Measurements from ENCODE around the gene POLN.
"Not testable (repeated sequence)": the region's sequence is repeated elsewhere in the genome, so short reads cannot be mapped to it uniquely, and the experiment has no call there.

The POLN gene

DNA sequence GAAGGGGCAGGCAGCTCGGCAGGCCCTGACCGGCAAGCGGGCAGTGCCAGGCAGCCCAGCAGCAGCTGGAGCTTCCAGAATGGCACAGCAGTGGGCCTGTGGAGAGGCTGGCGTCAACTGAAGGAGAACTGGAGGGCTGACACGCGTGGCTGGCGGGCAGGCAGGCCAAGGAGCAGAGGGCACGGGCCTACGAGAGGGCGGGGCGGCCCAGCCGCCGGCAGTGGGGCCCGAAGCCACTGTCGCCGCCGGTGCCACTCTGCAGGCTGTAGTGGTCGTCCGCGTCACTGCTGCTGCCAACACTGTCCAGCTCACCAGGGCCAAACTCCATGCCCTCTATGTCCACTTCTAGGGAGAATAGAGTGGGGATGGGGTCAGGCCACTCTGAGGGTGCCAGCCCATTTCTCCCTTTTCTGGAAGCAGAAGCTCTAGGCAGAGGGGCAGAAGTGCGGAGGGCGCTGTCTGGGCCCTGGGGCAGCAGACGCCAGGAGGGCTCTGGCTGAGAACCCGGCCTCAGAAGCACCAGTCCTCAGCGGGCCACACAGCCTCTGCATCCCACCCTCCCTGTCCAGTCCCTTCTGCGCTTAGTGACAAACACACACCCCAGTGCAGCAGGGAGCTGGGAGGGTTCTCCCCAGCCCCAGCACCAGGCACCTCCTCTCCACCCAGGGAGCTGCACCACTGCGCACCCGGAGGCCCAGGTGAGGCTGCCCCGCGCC is 8.6 kb upstream of the POLN start:
- no peak for DNase-seq

- no peak for DNase-seq
Observed at GRCh38 chr4:2249526-2250356, 7.8 kb upstream of the POLN start.

DNA sequence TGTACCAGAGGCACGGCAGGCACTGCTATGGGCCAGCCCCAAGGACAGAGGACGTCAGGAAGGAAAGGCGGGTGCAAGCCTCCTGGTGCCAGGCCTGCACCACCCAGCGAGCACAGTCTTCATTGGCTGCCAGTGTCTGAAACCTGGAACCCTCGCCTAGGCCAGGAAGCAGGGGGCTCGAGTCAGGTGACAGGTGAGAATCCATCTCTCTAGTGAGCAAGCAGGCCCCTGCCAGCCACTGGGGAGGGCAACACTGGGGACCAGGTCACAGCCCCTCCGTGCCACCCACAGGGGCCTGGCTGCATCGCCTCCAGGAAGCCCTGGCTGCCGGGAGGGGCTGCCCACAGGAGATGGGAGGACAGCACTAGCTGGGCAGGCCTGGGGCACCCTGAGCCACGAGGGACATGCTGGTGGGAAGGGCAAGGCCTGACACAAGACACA is 6.9 kb upstream of the POLN start:
- DNase-seq, result no peak

DNA sequence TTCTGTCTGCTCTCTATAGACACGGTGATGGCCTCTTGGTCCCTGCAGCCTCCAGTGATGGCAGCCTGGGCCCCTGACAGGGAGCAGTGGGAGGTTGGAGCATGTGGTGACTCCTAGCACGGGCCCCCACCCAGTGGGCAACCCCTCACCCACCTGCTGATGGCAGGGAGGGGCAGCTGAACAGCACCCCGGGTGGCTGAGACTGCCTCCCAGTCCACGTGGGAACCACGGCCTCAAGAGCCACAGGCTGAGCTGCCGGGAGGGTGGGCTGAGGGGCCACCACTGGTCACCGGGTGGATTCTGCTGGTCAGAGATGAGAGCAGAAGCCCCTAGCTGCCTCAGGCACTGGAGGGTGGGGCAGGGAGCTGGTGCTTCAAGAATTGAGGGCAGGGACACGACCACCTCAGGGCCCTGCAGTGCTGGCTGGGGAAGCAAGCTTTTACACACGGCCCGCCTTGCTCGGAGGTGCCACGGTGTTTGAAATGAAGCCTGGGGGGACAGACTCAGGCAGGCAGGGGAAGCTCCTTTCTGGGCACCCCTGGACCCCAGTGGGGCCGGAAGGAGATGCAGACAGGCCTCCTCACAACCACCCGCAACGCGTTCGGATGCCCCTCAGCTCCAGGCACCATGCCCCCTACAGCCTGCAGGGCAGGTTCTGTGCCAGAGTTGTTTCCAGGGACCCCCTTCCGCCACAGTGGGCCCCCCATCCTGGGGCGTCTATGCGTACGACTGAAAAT is 6.3 kb upstream of the POLN start:
- DNase-seq, result no peak

- DNase-seq, result no peak
Observed at GRCh38 chr4:2247128-2248043, 5.5 kb upstream of the POLN start.

DNA sequence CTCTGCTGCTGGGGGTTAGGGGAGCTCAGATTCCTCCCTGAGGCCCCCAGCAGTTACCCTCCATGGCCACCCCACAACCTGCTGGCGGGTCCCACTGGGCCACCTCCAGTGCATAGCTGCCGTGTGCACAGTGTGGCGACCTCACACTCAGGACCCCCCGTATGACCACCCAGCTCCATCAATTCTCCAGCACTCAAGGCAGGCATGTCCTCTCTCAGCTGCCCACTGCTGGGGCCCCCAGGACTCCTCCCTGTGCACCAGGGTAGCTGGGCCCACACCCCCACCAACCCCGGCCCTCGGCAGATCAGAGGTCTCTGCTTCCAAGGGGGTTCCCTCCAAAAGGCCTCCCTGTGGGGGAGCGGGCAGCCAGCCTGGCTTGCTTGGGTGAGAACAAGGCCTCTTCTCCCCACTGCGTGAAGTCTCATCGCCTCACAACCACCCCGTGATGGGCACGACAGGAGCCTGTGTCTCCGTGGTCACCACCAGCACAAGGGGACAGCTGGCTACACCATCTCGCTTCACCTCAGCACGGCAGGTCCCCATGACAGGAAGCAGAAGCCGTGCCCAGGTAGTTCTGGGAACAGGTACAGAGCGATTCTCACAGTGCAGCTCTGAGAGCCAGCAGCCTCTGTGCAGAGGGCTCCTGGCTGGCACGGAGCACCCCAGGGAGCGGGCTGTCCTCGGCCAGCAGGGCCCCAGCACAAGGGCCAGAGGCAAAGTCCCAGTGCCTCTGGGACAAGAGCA is 4.6 kb upstream of the POLN start:
- DNase-seq, result no peak

DNA sequence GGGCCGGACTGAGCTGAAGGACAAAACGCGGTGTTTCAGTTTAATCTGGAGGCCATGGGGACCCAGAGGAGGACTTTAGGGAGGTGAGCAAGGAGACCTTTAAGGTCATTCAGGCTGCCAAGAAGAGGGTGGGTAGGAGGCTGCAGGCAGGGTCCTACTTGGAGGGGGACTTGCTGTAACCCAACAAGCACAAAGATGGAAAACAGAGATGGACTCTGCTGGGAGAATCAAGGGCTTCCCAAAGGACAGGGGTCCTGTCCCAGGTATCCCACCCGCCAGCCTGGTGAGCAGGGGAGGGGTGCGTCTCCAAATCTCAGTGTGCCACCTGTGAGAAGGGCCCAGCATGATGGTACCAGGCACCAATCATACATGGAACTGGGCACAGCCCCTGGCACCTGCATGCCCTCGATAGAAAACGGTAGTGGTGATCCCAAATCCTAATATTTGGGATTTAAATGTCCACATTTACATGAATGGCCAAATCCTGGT is 3.9 kb upstream of the POLN start:
- no peak for DNase-seq

DNA sequence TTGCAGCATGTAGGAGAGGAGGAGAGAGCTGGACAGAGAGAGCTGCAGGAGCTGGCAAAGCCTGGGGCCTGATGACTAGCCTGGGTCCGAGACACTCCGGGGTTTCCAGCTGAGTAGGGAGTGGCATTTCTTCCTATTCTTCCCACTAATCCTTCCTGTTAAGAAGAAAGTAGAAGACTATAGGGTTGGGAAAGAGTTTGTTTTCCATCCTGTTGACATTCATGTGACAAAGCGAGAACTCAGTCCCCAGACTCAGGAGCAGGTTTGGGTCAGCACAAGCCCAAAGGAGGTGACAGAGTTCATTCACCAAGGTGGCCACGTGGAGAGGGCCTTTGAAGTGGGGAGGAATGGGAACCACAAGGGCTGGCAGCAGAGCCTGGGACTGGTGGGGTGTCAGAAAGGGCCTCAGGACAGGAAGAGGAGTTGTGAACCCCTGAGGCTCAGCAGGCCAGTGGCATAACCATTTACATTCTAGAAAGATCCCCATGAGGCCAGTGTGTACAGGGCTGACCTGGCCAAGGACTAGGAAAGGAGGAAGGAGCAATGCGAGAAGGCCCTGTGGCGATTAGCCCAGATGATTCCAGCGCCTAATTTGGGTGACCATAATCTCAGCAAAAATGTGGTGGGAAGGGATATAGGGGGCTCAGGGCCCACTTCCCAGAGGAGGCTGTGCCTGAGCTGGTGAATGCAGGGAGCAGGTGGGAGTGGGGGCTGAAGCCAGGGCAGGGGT is 3.3 kb upstream of the POLN start:
- no peak for DNase-seq

- peak; percentile 82 for DNase-seq
Observed at GRCh38 chr4:2243681-2244380, 1.9 kb upstream of the POLN start.

- DNase-seq, result no peak
Observed at GRCh38 chr4:2241003-2241402, 918 bp downstream of the POLN start.

DNA sequence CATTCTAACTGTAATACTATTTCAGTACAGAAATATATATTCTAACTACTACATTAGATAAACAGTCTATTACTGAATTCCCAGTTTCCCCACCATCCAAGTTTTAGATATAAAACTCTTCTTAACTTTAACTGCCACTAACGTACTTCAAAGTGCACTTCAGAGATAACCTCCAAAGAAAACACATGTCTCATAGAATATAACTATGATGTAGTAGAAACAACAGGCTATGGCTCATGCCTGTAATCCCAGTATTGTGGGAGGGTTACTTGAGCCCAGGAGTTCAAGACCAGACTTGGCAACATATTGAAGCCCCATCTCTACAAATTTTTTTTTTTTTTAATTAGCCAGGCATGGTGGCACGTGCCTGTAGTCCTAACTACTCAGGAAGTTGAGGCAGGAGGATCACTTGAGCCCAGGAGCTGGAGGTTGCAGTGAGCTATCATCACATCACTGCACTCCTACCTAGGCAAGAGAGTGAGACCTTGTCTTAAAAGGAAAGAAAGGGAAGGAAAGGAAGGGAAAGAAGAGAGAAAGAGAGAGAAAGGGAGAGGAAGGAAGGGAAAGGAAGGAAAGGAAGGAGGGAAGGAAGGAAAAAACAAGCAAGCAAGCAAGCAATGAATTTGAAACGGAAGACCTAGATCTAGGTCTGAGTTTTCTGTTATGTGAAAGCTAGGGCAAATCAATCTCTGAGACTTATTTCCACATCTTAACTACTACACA is 4.8 kb downstream of the POLN start:
- no peak for DNase-seq

- no peak for DNase-seq
Observed at GRCh38 chr4:2231082-2231481, 10.8 kb downstream of the POLN start.

DNA sequence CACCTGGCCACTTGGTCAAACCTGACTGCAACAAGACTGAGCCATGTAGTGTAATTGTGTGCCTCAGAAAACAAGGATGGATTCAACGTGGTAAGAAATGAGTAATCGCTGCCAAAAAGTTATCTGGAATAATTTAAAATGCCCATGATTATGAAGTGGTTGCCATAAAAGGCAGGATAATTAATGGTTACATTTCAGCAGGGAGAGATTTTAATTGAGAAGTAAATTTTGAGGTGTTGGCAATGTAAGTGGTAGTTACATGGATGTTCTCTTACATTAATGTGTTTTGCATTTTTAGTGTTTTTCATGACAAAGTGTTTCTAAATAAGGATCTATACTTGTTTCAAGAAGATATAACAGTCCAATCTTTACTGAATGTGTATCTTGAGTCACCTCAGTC is 15.7 kb downstream of the POLN start:
- DNase-seq, result no peak

DNA sequence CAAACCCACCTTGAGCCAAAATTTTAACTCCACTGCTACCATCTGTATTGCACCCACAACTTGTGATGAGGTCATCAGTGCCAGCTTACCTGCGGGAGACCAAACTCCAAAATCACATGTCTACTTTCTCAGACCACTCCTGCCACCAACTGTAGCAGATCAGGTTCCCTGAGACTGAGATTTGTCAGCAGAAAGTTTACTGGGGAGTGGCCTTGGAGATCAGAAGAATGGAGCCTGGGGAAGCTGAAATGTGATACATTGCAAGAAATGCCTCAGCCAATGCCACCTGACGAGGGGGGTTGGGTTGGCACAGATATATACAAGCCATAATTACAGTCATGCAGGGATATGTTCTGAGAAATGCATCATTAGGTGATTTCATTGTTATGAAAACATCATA is 19.1 kb downstream of the POLN start:
- no peak for DNase-seq

GRCh38 chr4:2221378-2221777 is 20.5 kb downstream of the POLN start:
- DNase-seq, result not testable (repeated sequence)

GRCh38 chr4:2220016-2220630 is 21.8 kb downstream of the POLN start:
- DNase-seq, result peak; percentile 72

GRCh38 chr4:2219233-2219760 is 22.6 kb downstream of the POLN start:
- no peak for DNase-seq

- no peak for DNase-seq
Observed at GRCh38 chr4:2218436-2218835, 23.5 kb downstream of the POLN start.

DNA sequence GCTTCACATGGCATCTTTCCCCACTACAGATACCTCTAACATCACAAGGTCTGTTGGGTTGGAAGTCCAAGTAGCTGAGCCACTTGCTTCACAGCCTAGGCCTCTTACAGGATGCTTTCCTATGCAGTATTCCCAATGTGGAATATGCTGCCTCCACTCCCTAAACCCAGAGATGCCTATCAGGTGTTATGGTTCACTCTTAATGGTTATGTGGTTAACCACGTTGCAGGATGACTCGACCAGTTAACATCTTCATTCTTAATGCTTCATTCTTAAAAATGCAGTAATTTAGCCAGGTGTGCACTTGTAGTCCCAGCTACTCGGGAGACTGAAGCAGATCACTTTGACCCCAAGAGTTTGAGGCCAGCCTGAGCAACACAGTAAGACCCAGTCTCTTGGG is 24.2 kb downstream of the POLN start:
- DNase-seq, result no peak
